Naive thymus-derived CD8-positive, alpha-beta T cell (primary cell): ENCODE data around the gene YY1. TPM values are rescaled to one million over a fixed set of nuclear protein-coding genes. Genes with fewer than 3 reads are reported as not detected.

Experiments
- ATAC-seq, 2 donors: fragments of 150-1000 bp; cut with Tn5 transposase in 1 of 2; sonication (Bioruptor Pico), chemical (Tn5 transposase) in 1 of 2; 1 replicate in 1 of 2; 2 replicates in 1 of 2; pipeline ENCODE4 v1.10.0; 2021; ENCODE audit warnings: mild to moderate bottlenecking in 2 of 2, moderate library complexity in 2 of 2
- POLR2A ChIA-PET: fragments of 350-600 bp; sonication (Branson Sonifier 250); formaldehyde crosslinking; loops from one replicate; lab custom pipeline; 2021; ENCODE audit warnings: antibody characterized with exemption; lab: Charles Lee
- DNase-seq, 10 donors: peaks; one replicate each; pipeline versions ENCODE4 v3.0.0 to v3.0.0-alpha.2; 2020 to 2022
- H3K27ac Mint-ChIP-seq, 10 donors: one replicate each; pipeline ENCODE4 v1.8.0; 2020 to 2022; ENCODE audit warnings: mild to moderate bottlenecking in 10 of 10, mixed read lengths in 10 of 10, moderate library complexity in 4 of 10, inconsistent platforms in 1 of 10
- H3K27me3 Mint-ChIP-seq, 5 donors: one replicate each; pipeline ENCODE4 v1.8.0; 2021 to 2022; ENCODE audit warnings: mixed read lengths in 5 of 5
- H3K36me3 Mint-ChIP-seq, 3 donors: one replicate each; pipeline ENCODE4 v1.8.0; 2020 to 2022; ENCODE audit warnings: mixed read lengths in 3 of 3, mild to moderate bottlenecking in 2 of 3, inconsistent platforms in 1 of 3
- H3K4me1 Mint-ChIP-seq, 4 donors: one replicate each; pipeline ENCODE4 v1.8.0; 2021 to 2022; ENCODE audit warnings: mixed read lengths in 4 of 4
- H3K4me3 Mint-ChIP-seq, 10 donors: one replicate each; pipeline ENCODE4 v1.8.0; 2020 to 2022; ENCODE audit warnings: mild to moderate bottlenecking in 10 of 10, mixed read lengths in 10 of 10, moderate library complexity in 6 of 10, inconsistent platforms in 1 of 10
- H3K9me3 Mint-ChIP-seq, 9 donors: one replicate each; pipeline ENCODE4 v1.8.0; 2020 to 2022; ENCODE audit warnings: mixed read lengths in 9 of 9, mild to moderate bottlenecking in 3 of 9, inconsistent platforms in 1 of 9, moderate library complexity in 1 of 9
- polyA plus RNA-seq, 3 donors: library from polyadenylated mRNA; unstranded; fragments of 300-500 nt; fragmentation: Illumina TruSeq; gene quantifications; one replicate each; pipeline ENCODE4 v1.2.3, GENCODE V29; 2021
- total RNA-seq, 8 experiments: library from RNA in 2 of 8; stranded (reverse) in 2 of 8; gene quantifications; one replicate each; pipeline ENCODE4 v1.2.3 and lab custom pipeline; 2021 to 2026

The YY1 gene
- total and polyA plus RNA-seq, 5 experiments from 2014 or later, result 15.0 to 102 (median 16.5) TPM

GRCh38 chr14:100236881-100237280 is 2.1 kb upstream of the YY1 start:
- H3K36me3 Mint-ChIP-seq, result peaks cover 0 to 20% (median 0%) of the 10 kb centered on the region in 3 donors
- H3K27me3 Mint-ChIP-seq, result no peaks in the 10 kb centered on the region
- H3K4me1 Mint-ChIP-seq, result peaks cover 31 to 65% (median 60%) of the 10 kb centered on the region in 4 donors
- H3K27ac Mint-ChIP-seq, result peak overlapping the region; percentile 91 to 98 (median 94)
- DNase-seq (no peak), ATAC-seq (no peak)
- H3K4me3 Mint-ChIP-seq, result peak overlapping the region; percentile 72 to 98 (median 94)
- H3K9me3 Mint-ChIP-seq, result no peaks in the 10 kb centered on the region
- POLR2A ChIA-PET, result interaction anchor here (1.6 to 10.0 kb wide), 4 partner anchors 10 to 44 kb away, joined by 4 to 265 read pairs (median 28); no protein-coding TSS in a partner anchor

GRCh38 chr14:100237735-100238418 is 1.1 kb upstream of the YY1 start:
- Mint-ChIP-seq H3K36me3 (peaks cover 0 to 24% (median 2%) of the 10 kb centered on the region in 3 donors), H3K27ac (peak overlapping the region; percentile 91 to 98 (median 96)), H3K4me3 (peak overlapping the region; percentile 87 to 98 (median 94)), H3K4me1 (peaks cover 34 to 68% (median 63%) of the 10 kb centered on the region in 4 donors), H3K27me3 (no peaks in the 10 kb centered on the region), H3K9me3 (no peaks in the 10 kb centered on the region)
- ATAC-seq (no peak), DNase-seq (peak in 7 of 10 donors; percentile 27 to 65 (median 40))
- POLR2A ChIA-PET, result interaction anchor here (0.9 to 10.0 kb wide), 6 partner anchors 9 to 172 kb away, joined by 3 to 265 read pairs (median 4); partner anchors contain the start of gene EVL

- peak overlapping the region; percentile 76 to 94 (median 86) for H3K4me3 Mint-ChIP-seq
- DNase-seq (peak in 6 of 10 donors; percentile 7 to 67 (median 26)), ATAC-seq (no peak)
- no peaks in the 10 kb centered on the region for H3K9me3 Mint-ChIP-seq
- H3K4me1 Mint-ChIP-seq, result peaks cover 40 to 70% (median 64%) of the 10 kb centered on the region in 4 donors
- POLR2A ChIA-PET, result interaction anchor here (1.0 to 10.0 kb wide), 5 partner anchors 16 to 168 kb away, joined by 3 to 265 read pairs (median 5); no protein-coding TSS in a partner anchor
- no peaks in the 10 kb centered on the region for H3K27me3 Mint-ChIP-seq
- peak overlapping the region in 9 of 10 donors; percentile 87 to 96 (median 92) for H3K27ac Mint-ChIP-seq
- peaks cover 0 to 26% (median 2%) of the 10 kb centered on the region in 3 donors for H3K36me3 Mint-ChIP-seq
Observed at GRCh38 chr14:100239211-100239839, 381 bp downstream of the YY1 start.

- Mint-ChIP-seq H3K4me3 (peak overlapping the region; percentile 83 to 96 (median 92)), H3K36me3 (peaks cover 0 to 27% (median 2%) of the 10 kb centered on the region in 3 donors), H3K4me1 (peaks cover 35 to 69% (median 60%) of the 10 kb centered on the region in 4 donors), H3K27ac (peak overlapping the region; percentile 91 to 97 (median 96)), H3K27me3 (no peaks in the 10 kb centered on the region), H3K9me3 (no peaks in the 10 kb centered on the region)
- peak; percentile 51 for ATAC-seq
- POLR2A ChIA-PET, result interaction anchor here (0.7 to 10.0 kb wide), 11 partner anchors 17 to 187 kb away, joined by 3 to 265 read pairs (median 3); no protein-coding TSS in a partner anchor
- peak; percentile 76 to 90 (median 84) for DNase-seq
Observed at GRCh38 chr14:100239840-100240667, 1.1 kb downstream of the YY1 start.

GRCh38 chr14:100240668-100241032 is 1.7 kb downstream of the YY1 start:
- H3K9me3 Mint-ChIP-seq, result no peaks in the 10 kb centered on the region
- H3K4me3 Mint-ChIP-seq, result peak overlapping the region; percentile 81 to 96 (median 90)
- H3K27ac Mint-ChIP-seq, result peak overlapping the region; percentile 91 to 97 (median 96)
- DNase-seq (no peak), ATAC-seq (no peak)
- POLR2A ChIA-PET, result interaction anchor here (0.6 to 10.0 kb wide), 13 partner anchors 18 to 188 kb away, joined by 3 to 265 read pairs (median 3); no protein-coding TSS in a partner anchor
- H3K36me3 Mint-ChIP-seq, result peaks cover 0 to 26% (median 2%) of the 10 kb centered on the region in 3 donors
- peaks cover 32 to 69% (median 61%) of the 10 kb centered on the region in 4 donors for H3K4me1 Mint-ChIP-seq
- no peaks in the 10 kb centered on the region for H3K27me3 Mint-ChIP-seq

GRCh38 chr14:100241279-100241678 is 2.3 kb downstream of the YY1 start:
- Mint-ChIP-seq H3K36me3 (peaks cover 0 to 26% (median 2%) of the 10 kb centered on the region in 3 donors), H3K4me1 (peaks cover 33 to 69% (median 62%) of the 10 kb centered on the region in 4 donors), H3K4me3 (peak overlapping the region; percentile 81 to 96 (median 90)), H3K27ac (peak overlapping the region; percentile 91 to 97 (median 96)), H3K9me3 (no peaks in the 10 kb centered on the region), H3K27me3 (no peaks in the 10 kb centered on the region)
- DNase-seq (no peak), ATAC-seq (no peak)
- POLR2A ChIA-PET, result interaction anchor here (0.5 to 10.0 kb wide), 12 partner anchors 18 to 188 kb away, joined by 3 to 265 read pairs (median 4); no protein-coding TSS in a partner anchor

- peaks cover 34 to 69% (median 62%) of the 10 kb centered on the region in 4 donors for H3K4me1 Mint-ChIP-seq
Observed at GRCh38 chr14:100243020-100243419, 4.1 kb downstream of the YY1 start.

GRCh38 chr14:100246809-100247428 is 8.0 kb downstream of the YY1 start:
- ATAC-seq (peak; percentile 48 to 55), DNase-seq (peak in 3 of 10 donors; percentile 29 to 42 (median 36))
- POLR2A ChIA-PET, result interaction anchor here (0.7 to 1.7 kb wide), 7 partner anchors 9 to 150 kb away, joined by 3 to 5 read pairs (median 3); no protein-coding TSS in a partner anchor
- no peaks in the 10 kb centered on the region for H3K9me3 Mint-ChIP-seq
- no peaks in the 10 kb centered on the region for H3K27me3 Mint-ChIP-seq
- H3K27ac Mint-ChIP-seq, result peak overlapping the region; percentile 36 to 88 (median 72)
- peaks cover 0 to 34% (median 2%) of the 10 kb centered on the region in 3 donors for H3K36me3 Mint-ChIP-seq
- peak overlapping the region in 9 of 10 donors; percentile 22 to 72 (median 53) for H3K4me3 Mint-ChIP-seq
- peaks cover 47 to 89% (median 82%) of the 10 kb centered on the region in 4 donors for H3K4me1 Mint-ChIP-seq

More at GRCh38 chr14:100243020-100243419, 4.1 kb downstream of the YY1 start:
- no peaks in the 10 kb centered on the region for H3K27me3 Mint-ChIP-seq
- POLR2A ChIA-PET, result interaction anchor here (1.1 to 1.3 kb wide), 2 partner anchors 19 to 21 kb away, joined by 9 to 10 read pairs; no protein-coding TSS in a partner anchor
- H3K9me3 Mint-ChIP-seq, result no peaks in the 10 kb centered on the region
- peak overlapping the region; percentile 58 to 93 (median 76) for H3K27ac Mint-ChIP-seq
- no peak for ATAC-seq
- no peak for DNase-seq
- peaks cover 0 to 29% (median 2%) of the 10 kb centered on the region in 3 donors for H3K36me3 Mint-ChIP-seq
- peak overlapping the region; percentile 58 to 92 (median 73) for H3K4me3 Mint-ChIP-seq

- Mint-ChIP-seq H3K27ac (peak overlapping the region; percentile 29 to 89 (median 57)), H3K4me3 (peak overlapping the region in 6 of 10 donors; percentile 7 to 65 (median 37))
- POLR2A ChIA-PET, result interaction anchor here (0.7 kb wide), 1 partner anchor 31 kb away, joined by 4 read pairs; no protein-coding TSS in a partner anchor
Observed at GRCh38 chr14:100250732-100251465, 12.0 kb downstream of the YY1 start.

GRCh38 chr14:100252684-100253083 is 13.7 kb downstream of the YY1 start:
- DNase-seq (no peak), ATAC-seq (no peak)
- Mint-ChIP-seq H3K27ac (peak overlapping the region in 5 of 10 donors; percentile 3 to 71 (median 43)), H3K36me3 (peaks cover 0 to 23% (median 0%) of the 10 kb centered on the region in 3 donors), H3K9me3 (no peaks in the 10 kb centered on the region), H3K4me1 (peaks cover 46 to 85% (median 79%) of the 10 kb centered on the region in 4 donors), H3K4me3 (peak overlapping the region in 6 of 10 donors; percentile 7 to 52 (median 39)), H3K27me3 (no peaks in the 10 kb centered on the region)
- POLR2A ChIA-PET, result interaction anchor here (0.6 kb wide), 1 partner anchor 1339 kb away, joined by 4 read pairs; no protein-coding TSS in a partner anchor

More at GRCh38 chr14:100250732-100251465, 12.0 kb downstream of the YY1 start:
- DNase-seq (no peak), ATAC-seq (no peak)
- Mint-ChIP-seq H3K9me3 (no peaks in the 10 kb centered on the region), H3K27me3 (no peaks in the 10 kb centered on the region), H3K4me1 (peaks cover 47 to 85% (median 79%) of the 10 kb centered on the region in 4 donors), H3K36me3 (peaks cover 0 to 22% (median 0%) of the 10 kb centered on the region in 3 donors)
